ELF-1 (cell line): ENCODE results near the gene PLEKHN1.
A peak's percentile ranks its signal among the peaks of the same experiment; 100 is the strongest.
"Not testable (repeated sequence)": the region's sequence is repeated elsewhere in the genome, so short reads cannot be mapped to it uniquely, and the experiment has no call there.

Source experiments
- DNase-seq: peaks from one replicate; pipeline ENCODE4 v3.0.0-alpha.2; 2016; ENCODE audit warnings: low read depth, low spot score

The PLEKHN1 gene

GRCh38 chr1:992362-992761 is 26.1 kb downstream of the PLEKHN1 start:
- no peak for DNase-seq

- no peak for DNase-seq
These were observed 27.2 kb downstream of the PLEKHN1 start for GRCh38 chr1:993379-993995.

GRCh38 chr1:994546-994945 is 28.3 kb downstream of the PLEKHN1 start:
- DNase-seq = not testable (repeated sequence)

GRCh38 chr1:995665-996633 is 29.7 kb downstream of the PLEKHN1 start:
- no peak for DNase-seq

GRCh38 chr1:996851-997712 is 30.8 kb downstream of the PLEKHN1 start:
- DNase-seq = no peak

DNA sequence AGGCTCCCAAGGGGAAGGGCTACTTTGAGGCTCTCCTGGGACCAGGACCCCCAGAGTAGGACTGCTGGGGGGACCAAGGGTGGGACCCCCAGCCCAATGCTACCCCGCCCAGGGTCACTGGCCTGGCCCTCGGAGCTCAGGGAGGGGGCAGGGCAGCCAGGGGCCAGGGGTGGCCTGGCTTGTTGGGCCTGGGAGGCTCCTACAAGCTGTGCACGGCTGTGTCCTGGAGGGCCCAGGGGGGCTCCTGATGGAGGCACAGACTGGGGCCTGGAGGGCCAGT is 31.4 kb downstream of the PLEKHN1 start:
- DNase-seq = no peak

GRCh38 chr1:997993-998744 is 31.9 kb downstream of the PLEKHN1 start:
- no peak for DNase-seq

DNA sequence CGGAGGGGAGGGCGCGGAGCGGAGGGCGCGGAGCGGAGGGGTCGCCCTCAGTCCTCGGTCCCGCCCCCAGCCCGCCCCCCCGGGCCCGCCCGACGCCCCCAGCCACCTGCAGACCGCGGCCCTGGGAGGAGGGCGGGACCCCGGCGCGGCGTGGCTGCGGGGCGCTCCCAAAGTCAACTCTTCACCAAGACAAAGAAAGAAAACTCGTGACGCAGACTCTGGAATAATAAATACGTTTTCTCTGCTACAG is 32.4 kb downstream of the PLEKHN1 start:
- DNase-seq = no peak

DNA sequence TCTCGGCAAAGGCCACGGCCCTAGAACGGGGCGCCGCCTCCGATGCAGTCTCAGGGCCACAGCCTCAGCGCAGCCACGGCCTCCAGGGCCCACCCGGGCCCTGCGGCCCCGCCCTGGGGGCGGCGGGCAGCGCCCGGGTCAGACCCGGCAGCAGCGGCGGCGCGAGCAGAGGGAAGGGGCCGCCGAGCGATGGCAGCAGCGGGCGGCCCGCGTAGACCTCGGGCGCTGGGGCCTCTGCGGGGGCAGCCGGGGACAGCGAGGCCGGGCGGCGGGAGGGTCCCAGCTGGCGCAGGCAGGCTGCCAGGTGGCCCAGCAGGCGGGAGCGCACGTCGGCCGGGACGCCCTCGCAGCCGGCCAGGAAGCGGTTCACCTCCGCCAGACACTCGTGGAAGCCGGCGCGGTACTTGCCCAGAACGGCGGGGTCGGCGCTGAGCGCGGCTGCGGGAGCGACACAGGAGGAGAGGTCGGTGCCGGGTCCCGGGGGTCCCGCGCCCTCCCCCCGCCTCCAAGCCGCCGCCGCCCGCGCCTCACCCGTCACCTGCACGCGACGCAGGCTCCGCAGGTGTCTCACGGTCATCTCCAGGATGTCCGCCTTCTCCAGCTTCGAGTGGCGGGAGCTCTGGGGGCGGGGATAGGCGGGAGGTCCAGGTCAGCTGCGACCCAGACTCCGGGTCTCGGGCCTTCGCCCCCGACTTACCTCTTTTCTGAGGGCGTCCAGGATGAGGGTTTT is 32.9 kb downstream of the PLEKHN1 start:
- no peak for DNase-seq

DNA sequence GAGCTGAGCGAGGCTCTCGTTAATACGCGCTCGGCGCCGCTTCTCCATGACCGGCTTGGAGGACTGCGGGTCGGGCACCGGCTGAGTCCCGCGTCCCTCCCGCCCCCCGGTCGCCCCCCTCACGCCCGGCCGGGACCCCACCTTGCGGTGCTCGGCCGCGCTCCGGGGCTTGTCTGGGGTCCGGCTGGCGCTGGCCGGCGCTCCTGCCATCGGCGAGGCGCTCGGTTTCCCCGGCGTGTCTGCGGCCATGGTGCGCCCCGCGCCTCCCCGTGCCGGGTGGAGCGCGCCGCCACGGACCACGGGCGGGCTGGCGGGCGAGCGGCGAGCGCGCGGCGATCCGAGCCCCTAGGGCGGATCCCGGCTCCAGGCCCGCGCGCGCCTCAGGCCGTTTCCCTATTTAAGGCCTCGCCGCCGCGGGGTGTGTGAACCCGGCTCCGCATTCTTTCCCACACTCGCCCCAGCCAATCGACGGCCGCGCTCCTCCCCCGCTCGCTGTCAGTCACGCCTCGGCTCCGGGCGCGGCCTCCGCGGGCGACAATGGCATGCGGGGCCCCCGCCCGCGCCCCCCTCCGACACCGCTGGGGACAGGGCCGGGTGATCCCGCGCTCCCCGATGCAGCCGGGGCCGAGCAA is 33.6 kb downstream of the PLEKHN1 start, which contains the start of gene HES4:
TSS of gene HES4 (minus strand) at position 373 of the 632 bp plus-strand sequence. CDS start at position 249, 124 bp downstream.
- peak; percentile 94 for DNase-seq

- peak; percentile 87 for DNase-seq
These were observed 34.2 kb downstream of the PLEKHN1 start for GRCh38 chr1:1000357-1001056.

- DNase-seq = no peak
These were observed 34.9 kb downstream of the PLEKHN1 start for GRCh38 chr1:1001057-1001783.

DNA sequence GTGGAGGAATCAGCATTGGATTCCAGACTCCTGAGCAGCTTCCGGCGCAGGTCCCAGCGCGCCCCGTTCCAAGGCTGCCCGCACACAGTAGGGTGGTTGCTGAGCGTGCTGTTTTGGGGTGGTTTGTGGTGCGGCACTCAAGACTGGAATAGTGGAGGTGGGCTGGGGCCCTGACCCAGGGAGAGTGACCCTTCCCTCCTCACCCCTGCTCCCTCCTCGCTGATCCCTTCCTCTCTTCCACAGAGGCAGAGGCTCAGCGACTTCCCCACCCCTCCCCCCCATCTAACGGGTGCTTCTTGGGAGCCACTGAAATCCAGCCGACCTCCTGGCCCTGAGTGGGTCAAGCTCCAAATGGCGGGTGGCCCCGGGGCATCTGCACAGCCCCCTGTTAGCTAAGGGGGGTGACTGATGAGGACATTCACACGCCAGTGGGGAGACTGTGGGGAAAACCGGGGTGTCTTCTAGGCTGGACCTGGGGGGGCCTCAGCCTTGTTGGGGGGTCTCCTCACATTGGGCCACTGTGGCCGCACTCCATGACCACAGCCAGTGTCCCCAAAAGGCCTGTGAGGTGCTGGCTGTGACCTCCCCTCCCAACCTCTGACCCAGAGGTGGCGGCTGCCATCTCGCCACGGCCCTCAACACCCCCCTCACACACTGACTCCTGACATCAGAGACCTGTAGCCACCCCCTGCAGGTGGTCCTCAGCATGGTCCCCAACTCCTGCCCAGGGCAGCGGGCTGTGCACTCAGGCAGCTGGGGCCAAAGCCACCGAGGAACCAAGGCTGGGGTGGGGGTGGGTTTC is 37.5 kb downstream of the PLEKHN1 start:
- DNase-seq = no peak

DNA sequence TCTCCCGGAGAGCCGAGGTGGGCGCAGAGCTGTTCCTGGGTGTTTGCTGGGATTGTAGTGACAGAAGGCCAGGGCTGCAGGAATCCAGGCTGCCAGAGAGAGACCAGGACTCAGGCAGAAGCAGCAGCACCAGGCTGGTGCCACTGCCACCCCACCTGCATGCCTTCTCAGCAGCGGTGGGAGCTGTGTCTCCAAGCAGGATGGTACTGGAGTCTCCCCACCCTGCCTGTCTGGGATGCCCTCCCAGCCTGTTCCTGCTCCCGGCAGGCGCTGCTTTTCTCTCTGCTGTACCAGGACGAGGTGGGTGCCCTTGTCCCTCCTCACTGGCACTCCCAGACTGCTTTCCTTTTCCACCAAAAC is 38.1 kb downstream of the PLEKHN1 start:
- no peak for DNase-seq

DNA sequence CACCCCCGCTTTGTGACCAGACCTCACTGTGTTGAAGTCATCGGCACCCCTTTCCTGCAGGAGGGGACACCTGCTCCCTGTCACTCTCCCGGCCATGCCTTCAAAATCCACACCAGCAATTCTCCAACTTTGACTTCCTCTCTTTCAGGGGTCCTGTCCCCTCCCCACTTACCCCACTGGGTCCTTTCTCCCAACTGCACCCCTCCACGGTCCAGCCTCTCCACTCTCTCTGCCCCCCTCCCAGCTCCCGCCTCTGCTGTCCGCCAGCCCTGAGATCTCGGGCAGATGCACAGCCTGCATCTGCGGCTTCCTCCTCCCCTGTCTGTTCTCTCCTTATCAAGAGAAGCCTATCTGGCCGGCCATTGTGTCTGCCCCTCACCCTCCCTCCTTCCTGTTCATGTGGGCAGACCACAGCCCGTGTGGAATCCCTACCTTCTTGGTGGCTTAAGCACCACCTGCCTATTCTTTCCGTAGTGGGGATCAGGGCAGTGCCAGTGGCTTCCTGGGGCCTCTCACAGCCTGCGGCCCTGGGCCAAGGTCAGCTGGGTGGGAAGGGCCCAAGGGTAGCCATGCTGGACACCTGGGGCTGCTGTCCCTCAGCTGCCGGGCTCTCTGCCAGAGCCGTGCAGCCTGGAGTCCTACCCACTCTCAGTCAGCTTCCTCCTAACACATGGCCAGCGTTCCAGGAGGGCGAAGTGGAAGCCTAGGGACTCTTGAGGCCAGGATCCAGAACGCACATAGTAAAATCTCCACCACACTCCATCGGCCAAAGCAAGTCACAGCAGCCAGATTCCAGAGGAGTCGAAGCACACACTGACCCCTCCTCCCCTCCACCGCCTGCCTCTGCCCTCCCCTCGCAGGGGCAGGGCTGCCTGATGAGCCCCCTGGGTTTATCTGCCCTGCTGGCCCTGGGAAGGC is 38.8 kb downstream of the PLEKHN1 start:
- DNase-seq = peak; percentile 75

DNA sequence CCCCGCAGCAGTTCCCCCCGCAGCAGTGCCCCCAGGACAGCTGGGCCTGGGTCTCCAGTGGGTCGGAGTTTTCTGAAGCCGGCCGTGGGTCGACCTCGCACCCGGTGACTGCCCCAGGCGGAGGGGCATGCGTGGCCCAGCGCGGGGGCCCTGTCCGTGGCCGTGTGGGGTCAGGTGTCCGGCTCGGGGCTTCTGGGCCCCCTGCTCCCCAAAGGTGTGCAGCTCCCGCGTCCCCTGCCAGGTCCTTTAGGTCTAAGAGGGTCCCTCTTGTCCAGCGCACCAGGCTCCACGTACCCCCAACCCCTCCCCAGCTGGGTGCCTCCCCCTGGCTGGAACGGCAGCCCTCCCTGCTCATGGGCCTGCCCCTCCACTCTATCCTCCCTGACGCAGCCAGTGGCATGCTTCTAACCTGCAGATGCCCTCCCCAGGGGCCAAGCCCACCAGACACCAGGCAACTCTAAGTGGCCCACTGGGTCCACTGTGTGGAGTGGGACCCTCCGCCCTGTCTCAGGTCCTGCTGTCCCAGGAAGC is 39.6 kb downstream of the PLEKHN1 start:
- no peak for DNase-seq
